GM21390 (cell line): ENCODE measurements around the gene COL9A3.

ENCODE experiments used
- ATAC-seq: cut with Tn5 transposase; IDR thresholded peaks from one replicate; pipeline ENCODE4 v1.9.1; 2021; ENCODE audit not compliant: unreplicated experiment

Gene COL9A3

GRCh38 chr20:62809530-62810428, 7.1 kb upstream of the COL9A3 start:
- ATAC-seq = no peak

- no peak for ATAC-seq
Measured at GRCh38 chr20:62811320-62811719, 5.5 kb upstream of the COL9A3 start.

- no peak for ATAC-seq
Measured at GRCh38 chr20:62811720-62812119, 5.1 kb upstream of the COL9A3 start.

- no peak for ATAC-seq
Measured at GRCh38 chr20:62812181-62812906, 4.5 kb upstream of the COL9A3 start.

GRCh38 chr20:62812907-62813200, 4.0 kb upstream of the COL9A3 start:
- ATAC-seq = no peak

GRCh38 chr20:62813588-62813987, 3.3 kb upstream of the COL9A3 start:
- no peak for ATAC-seq

GRCh38 chr20:62814060-62814708, 2.7 kb upstream of the COL9A3 start:
- no peak for ATAC-seq

GRCh38 chr20:62814709-62815065, 2.2 kb upstream of the COL9A3 start:
- ATAC-seq = no peak

- no peak for ATAC-seq
Measured at GRCh38 chr20:62815066-62815991, 1.5 kb upstream of the COL9A3 start.

GRCh38 chr20:62816031-62816883, 593 bp upstream of the COL9A3 start:
- ATAC-seq = no peak

GRCh38 chr20:62817975-62818591, 1.2 kb downstream of the COL9A3 start:
- ATAC-seq = no peak

- no peak for ATAC-seq
Measured at GRCh38 chr20:62818592-62819493, 2.0 kb downstream of the COL9A3 start.

- ATAC-seq = no peak
Measured at GRCh38 chr20:62819494-62820174, 2.8 kb downstream of the COL9A3 start.

GRCh38 chr20:62820208-62820961, 3.5 kb downstream of the COL9A3 start:
- no peak for ATAC-seq

- ATAC-seq = no peak
Measured at GRCh38 chr20:62820962-62821725, 4.3 kb downstream of the COL9A3 start.

GRCh38 chr20:62821726-62822210, 4.9 kb downstream of the COL9A3 start:
- ATAC-seq = no peak
